Small intestine (tissue), 7 donors: ENCODE data around the gene TICAM1. TPM values are rescaled to one million over a fixed set of nuclear protein-coding genes. Genes with fewer than 3 reads are reported as not detected.
A peak's percentile ranks its signal among the peaks of the same experiment; 100 is the strongest.
"Not testable (repeated sequence)": the region's sequence is repeated elsewhere in the genome, so short reads cannot be mapped to it uniquely, and the experiment has no call there.

ENCODE experiments used
- DNase-seq, 2 donors: peaks; one replicate each; pipeline versions ENCODE4 v3.0.0 to v3.0.0-alpha.2; 2013
- FAIRE-seq: peaks from 2 replicates; lab custom pipeline; 2012; peaks lifted over from hg19 to GRCh38; lab: Jason Lieb, UNC
- H3K27ac ChIP-seq, 3 donors: one replicate each; pipeline ENCODE4 v1.5.1; 2013; ENCODE audit warnings: low read length in 2 of 3, mild to moderate bottlenecking in 2 of 3, control low read depth in 1 of 3, inconsistent platforms in 1 of 3, low read depth in 1 of 3, moderate library complexity in 1 of 3
- H3K27me3 ChIP-seq, 3 donors: one replicate each; pipeline ENCODE4 v1.6.1; 2013; ENCODE audit warnings: low read length in 3 of 3, inconsistent platforms in 1 of 3; ENCODE audit not compliant: control insufficient read depth in 3 of 3, insufficient read depth in 3 of 3
- H3K36me3 ChIP-seq, 3 donors: one replicate each; pipeline ENCODE4 v1.6.1; 2013; ENCODE audit warnings: low read length in 3 of 3, inconsistent platforms in 1 of 3, low read depth in 1 of 3, mild to moderate bottlenecking in 1 of 3, moderate library complexity in 1 of 3; ENCODE audit not compliant: control insufficient read depth in 3 of 3, insufficient read depth in 2 of 3
- H3K4me1 ChIP-seq, 3 donors: one replicate each; pipeline ENCODE4 v1.6.1; 2013; ENCODE audit warnings: low read length in 2 of 3, inconsistent platforms in 1 of 3, low read depth in 1 of 3, mild to moderate bottlenecking in 1 of 3, moderate library complexity in 1 of 3; ENCODE audit not compliant: control insufficient read depth in 3 of 3, insufficient read depth in 2 of 3
- H3K4me3 ChIP-seq, 3 donors: one replicate each; pipeline ENCODE4 v1.5.1; 2013; ENCODE audit warnings: low read length in 3 of 3, control low read depth in 1 of 3, inconsistent platforms in 1 of 3, low read depth in 1 of 3, mild to moderate bottlenecking in 1 of 3, moderate library complexity in 1 of 3
- H3K9me3 ChIP-seq, 2 donors: one replicate each; pipeline ENCODE4 v1.6.1; 2013; ENCODE audit warnings: low read depth in 1 of 2, low read length in 1 of 2; ENCODE audit not compliant: control insufficient read depth in 2 of 2, insufficient read depth in 1 of 2
- WGBS, 3 donors: extraction: QIAGEN DNeasy Blood & Tissue Kit; methylation state at CpG; one replicate each; pipeline ENCODE4 v1.1.7; 2013; 5-methylcytosine and 5-hydroxymethylcytosine counted together
- polyA plus RNA-seq, 4 donors: library from polyadenylated mRNA; stranded (reverse) in 3 of 4; unstranded in 1 of 4; fragments of 200-250 nt in 3 of 4; fragments of 120-200 nt in 1 of 4; gene quantifications; one replicate each; pipeline versions ENCODE4 v1.2.1 to v1.2.3, GENCODE V29; 2013
- donor health status: healthy with polysubstance abuse.
- donor health status: control.
- donor health status: control.
- donor health status: Bipolar disorder and iron deficiency.
- donor health status: healthy.

Gene TICAM1
- polyA plus RNA-seq, 4 donors, result 14.3 to 38.0 (median 20.6) TPM

DNA sequence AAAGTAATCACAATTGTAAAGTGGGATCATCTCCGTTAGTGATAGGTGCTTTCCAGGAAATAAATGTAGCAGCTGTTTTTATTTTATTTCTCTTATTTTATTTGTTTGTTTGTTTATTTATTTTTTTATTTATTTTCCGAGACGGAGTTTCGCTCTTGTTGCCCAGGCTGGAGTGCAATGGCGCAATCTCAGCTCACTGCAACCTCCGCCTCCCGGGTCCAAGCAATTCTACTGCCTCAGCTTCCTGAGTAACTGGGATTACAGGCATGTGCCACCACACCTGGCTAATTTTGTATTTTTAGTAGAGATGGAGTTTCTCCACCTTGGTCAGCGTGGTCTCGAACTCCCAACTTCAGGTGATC is 448 bp upstream of the TICAM1 start:
- not testable (repeated sequence) for DNase-seq, H3K9me3 ChIP-seq, FAIRE-seq, H3K36me3 ChIP-seq, H3K27me3 ChIP-seq
- Histone ChIP-seq H3K4me3 (peak overlapping the region; percentile 91 to 97 (median 95)), H3K27ac (peak overlapping the region; percentile 94 to 99 (median 98)), H3K4me1 (peaks cover 0 to 25% (median 6%) of the 10 kb centered on the region in 3 donors)
- 12 to 29% (median 23%) methylated on average over 9 of the region's 9 CpGs for WGBS, 3 donors

DNA sequence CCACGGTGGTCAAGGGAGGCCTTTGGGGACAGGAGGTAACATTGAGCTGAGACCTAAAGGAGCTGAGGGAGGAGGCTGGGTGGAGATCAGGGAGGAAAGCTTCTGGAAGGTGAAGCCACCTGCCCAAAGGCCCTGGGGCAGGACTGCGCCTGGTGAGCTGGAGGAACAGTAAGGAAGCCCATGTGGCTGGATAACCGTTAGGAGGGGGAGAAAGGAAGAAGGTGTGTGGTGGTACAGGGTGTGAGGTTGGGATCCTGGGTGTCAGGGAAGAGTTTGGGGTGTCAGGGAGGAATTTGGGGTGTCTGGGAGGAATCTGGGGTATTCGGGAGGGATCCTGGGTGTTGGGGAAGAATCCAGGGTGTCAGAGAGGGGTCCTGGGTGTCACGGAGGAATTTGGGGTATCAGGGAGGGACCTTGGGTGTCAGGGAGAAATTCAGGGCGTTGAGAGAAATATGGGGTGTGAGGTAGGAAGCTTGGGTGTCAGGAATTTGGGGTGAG is 695 bp downstream of the TICAM1 start:
- Histone ChIP-seq H3K9me3 (no peaks in the 10 kb centered on the region), H3K36me3 (peaks cover 0 to 2% (median 0%) of the 10 kb centered on the region in 3 donors), H3K27me3 (no peaks in the 10 kb centered on the region), H3K27ac (peak overlapping the region; percentile 94 to 99 (median 98)), H3K4me3 (peak overlapping the region; percentile 91 to 97 (median 95)), H3K4me1 (peaks cover 0 to 25% (median 6%) of the 10 kb centered on the region in 3 donors)
- FAIRE-seq, result no peak
- WGBS, 3 donors, result 16 to 44% (median 26%) methylated on average over 6 of the region's 6 CpGs
- DNase-seq, result peak; percentile 39 to 45

DNA sequence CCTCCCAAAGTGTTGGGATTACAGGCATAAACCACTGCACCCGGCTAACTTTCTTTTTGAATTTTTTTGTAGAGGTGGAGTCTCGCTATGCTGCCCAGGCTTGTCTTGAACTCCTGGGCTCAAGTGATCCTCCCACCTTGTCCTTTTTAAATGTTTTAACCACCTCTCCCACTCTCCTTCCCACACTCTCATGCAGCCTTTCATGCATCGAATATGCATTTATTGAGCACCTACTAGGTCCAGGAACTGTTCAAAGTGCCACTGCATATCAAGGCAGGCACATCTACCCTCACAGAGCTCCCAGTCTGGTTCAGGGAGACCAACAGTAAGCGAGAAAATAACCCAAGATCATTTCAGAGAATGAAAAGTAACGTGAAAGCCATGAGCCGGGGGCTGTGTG is 1.2 kb downstream of the TICAM1 start:
- Histone ChIP-seq H3K4me1 (peaks cover 0 to 25% (median 6%) of the 10 kb centered on the region in 3 donors), H3K36me3 (peaks cover 0 to 7% (median 0%) of the 10 kb centered on the region in 3 donors), H3K27ac (peak overlapping the region; percentile 94 to 99 (median 98)), H3K4me3 (peak overlapping the region in 2 of 3 donors; percentile 95 to 97), H3K27me3 (no peaks in the 10 kb centered on the region), H3K9me3 (no peaks in the 10 kb centered on the region)
- no peak for FAIRE-seq
- WGBS, 3 donors, result 63 to 80% (median 71%) methylated on average over 6 of the region's 6 CpGs
- DNase-seq, result peak; percentile 32 to 41

DNA sequence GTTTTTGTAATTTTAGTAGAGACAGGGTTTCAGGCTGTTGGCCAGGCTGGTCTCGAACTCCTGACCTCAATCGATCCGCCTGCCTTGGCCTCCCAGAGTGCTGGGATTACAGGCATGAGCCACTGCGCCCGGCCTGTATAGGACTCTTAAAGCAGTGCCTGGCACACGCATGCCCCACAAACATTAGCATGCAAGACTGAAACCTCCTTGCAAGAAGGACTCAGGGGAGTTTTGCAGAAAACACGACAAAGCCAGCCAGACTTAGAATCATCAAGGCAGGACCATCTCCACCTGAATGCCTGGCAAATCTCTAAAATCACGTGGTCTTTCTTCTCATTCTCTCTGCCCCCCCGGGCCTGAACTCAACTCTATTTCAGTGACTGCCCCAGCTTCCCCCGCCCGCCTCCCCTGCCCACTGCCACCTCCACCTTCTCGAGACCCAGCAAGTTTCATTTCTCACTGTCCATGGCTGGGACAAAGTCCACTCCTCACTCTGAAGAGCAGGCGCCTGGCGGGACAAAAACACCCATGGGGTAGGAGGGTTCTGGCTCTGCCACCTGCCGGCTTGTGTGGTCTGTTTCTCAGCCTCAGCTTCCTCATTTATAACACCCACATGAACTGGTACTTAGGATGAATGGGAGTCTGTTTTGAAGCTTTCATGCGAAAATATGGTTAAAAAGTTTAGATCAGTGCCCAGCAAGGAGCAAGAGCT is 2.4 kb downstream of the TICAM1 start:
- peak overlapping the region; percentile 56 to 98 (median 80) for H3K27ac ChIP-seq
- peaks cover 0 to 11% (median 0%) of the 10 kb centered on the region in 3 donors for H3K36me3 ChIP-seq
- H3K27me3 ChIP-seq, result no peaks in the 10 kb centered on the region
- DNase-seq (peak; percentile 86 to 92), FAIRE-seq (no peak)
- peaks cover 0 to 25% (median 6%) of the 10 kb centered on the region in 3 donors for H3K4me1 ChIP-seq
- H3K9me3 ChIP-seq, result no peaks in the 10 kb centered on the region
- peak overlapping the region in 1 of 3 donors; percentile 97 for H3K4me3 ChIP-seq
- WGBS, 3 donors, result 18 to 48% (median 24%) methylated on average over 16 of the region's 16 CpGs

DNA sequence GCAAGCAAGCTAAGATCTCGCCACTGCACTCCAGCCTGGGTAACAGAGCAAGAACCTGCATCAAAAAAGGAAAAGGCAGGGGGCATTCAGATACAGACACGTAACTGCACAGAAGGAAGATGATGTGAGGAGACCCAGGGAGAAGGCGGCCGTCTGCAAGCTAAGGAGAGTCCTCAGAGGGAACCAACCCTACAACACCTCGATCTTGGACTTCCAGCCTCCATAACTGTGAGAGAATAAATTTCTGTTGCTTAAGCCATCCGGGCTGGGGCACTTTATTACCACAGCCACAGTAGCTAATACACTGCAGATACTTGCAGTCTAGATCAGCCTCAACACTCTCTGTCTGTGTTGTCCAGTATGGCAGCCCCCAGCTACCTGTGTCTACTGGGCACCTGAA is 7.9 kb downstream of the TICAM1 start:
- DNase-seq (no peak), FAIRE-seq (no peak)
- no peaks in the 10 kb centered on the region for H3K9me3 ChIP-seq
- H3K4me1 ChIP-seq, result no peaks in the 10 kb centered on the region
- no peaks in the 10 kb centered on the region for H3K27me3 ChIP-seq
- H3K27ac ChIP-seq, result no peak overlapping the region
- H3K4me3 ChIP-seq, result no peak overlapping the region
- WGBS, 3 donors, result 80 to 92% (median 84%) methylated on average over 6 of the region's 6 CpGs
- peaks cover under 1 to 22% (median 6%) of the 10 kb centered on the region in 3 donors for H3K36me3 ChIP-seq

DNA sequence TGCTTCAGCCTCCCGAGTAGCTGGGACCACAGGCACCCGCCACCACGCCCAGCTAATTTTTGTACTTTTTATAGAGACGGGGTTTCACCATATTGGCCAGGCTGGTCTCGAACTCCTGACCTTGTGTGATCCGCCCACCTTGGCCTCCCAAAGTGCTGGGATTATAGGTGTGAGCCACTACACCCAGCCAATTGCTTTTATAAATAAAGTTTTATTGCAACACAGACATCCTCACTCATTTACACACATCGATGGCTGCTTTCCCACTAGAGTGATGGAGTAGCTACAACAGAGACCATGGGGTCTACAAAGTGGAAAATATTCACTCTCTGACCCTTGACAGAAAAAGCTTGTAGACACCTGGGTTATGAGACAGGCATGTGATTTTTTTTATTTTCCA is 9.2 kb downstream of the TICAM1 start:
- H3K27ac ChIP-seq, FAIRE-seq, H3K4me1 ChIP-seq, H3K4me3 ChIP-seq, DNase-seq, H3K27me3 ChIP-seq, H3K9me3 ChIP-seq: not testable (repeated sequence)
- WGBS, 3 donors, result 95 to 100% (median 98%) methylated on average over 7 of the region's 7 CpGs
- H3K36me3 ChIP-seq, result peaks cover 6 to 34% (median 11%) of the 10 kb centered on the region in 3 donors

DNA sequence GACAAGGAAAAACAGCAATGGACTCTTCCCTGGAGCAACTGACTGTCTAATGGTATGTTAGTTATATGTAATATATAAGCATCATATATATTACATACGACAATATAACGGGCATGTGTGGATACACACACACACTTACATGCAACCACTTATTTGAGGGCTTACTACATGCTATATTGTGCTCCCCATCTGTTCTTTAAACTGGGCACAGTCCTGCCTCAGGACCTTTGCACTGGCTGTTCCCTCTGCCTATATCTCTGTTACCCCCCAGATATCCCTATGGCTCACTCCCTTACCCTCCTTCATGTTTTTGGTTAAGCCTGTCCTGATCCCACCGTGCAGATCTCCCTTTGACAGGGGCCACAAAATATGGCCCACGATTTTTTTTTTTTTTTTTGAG is 10.2 kb downstream of the TICAM1 start:
- DNase-seq (no peak), FAIRE-seq (no peak)
- no peak overlapping the region for H3K4me3 ChIP-seq
- 67 to 93% (median 90%) methylated on average over 4 of the region's 4 CpGs for WGBS, 3 donors
- no peaks in the 10 kb centered on the region for H3K4me1 ChIP-seq
- no peaks in the 10 kb centered on the region for H3K9me3 ChIP-seq
- peaks cover 9 to 45% (median 17%) of the 10 kb centered on the region in 3 donors for H3K36me3 ChIP-seq
- H3K27me3 ChIP-seq, result no peaks in the 10 kb centered on the region
- H3K27ac ChIP-seq, result no peak overlapping the region

DNA sequence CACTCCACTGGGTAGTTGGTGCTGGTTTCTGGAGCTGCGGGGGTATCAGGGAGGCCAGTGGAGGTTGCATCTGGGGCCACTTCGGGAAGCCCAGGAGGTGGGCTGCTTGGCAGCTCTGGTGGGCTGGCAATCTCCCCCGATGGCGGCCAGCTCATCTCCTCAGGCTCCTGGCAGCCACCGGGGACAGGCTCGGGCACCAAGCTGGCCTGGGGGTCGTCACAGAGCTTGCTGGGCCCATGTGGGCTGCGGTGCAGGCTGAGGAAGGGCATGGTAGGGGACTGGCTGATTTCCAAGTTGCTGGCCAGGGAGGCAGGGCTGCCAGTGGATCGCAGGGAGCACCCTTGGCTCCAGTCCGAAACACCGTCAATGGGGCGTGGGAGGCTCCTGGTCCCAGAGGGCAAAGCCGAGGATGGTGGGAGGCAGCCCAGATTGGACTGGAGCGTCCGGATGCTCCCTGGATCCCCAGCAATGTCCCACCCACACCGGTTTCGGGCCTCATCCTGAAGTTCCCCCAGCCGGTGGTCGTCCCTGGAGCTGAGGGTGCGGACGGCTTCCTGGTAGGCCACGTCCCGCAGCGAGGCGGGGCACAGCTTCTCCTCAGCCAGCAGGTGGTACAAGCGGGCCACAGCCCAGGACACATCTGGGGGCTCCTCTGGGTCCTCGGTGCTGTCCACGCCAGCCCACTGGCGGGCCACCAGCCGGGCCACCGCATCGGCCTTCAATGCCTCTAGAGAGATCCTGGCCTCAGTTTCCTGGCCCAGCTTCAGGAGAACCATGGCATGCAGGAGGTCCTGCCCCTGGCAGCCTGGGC is 13.8 kb downstream of the TICAM1 start:
- Histone ChIP-seq H3K27me3 (no peaks in the 10 kb centered on the region), H3K9me3 (no peaks in the 10 kb centered on the region), H3K27ac (no peak overlapping the region), H3K4me1 (peaks cover 0 to 6% (median 0%) of the 10 kb centered on the region in 3 donors), H3K4me3 (no peak overlapping the region), H3K36me3 (peaks cover 6 to 37% (median 17%) of the 10 kb centered on the region in 3 donors)
- no peak for FAIRE-seq
- 87 to 93% (median 89%) methylated on average over 31 to 32 of the region's 32 CpGs for WGBS, 3 donors
- DNase-seq, result no peak
